CD4-positive, alpha-beta T cell treated with Interleukin-17A for 1 hour (primary cell): Measurements from ENCODE around the gene BTBD9.

Source experiments
- DNase-seq: peaks from one replicate; pipeline ENCODE4 v3.0.0-alpha.2; 2020

The BTBD9 gene

GRCh38 chr6:38155144-38155543 lies 484.6 kb downstream of the BTBD9 start:
- DNase-seq, result no peak

DNA sequence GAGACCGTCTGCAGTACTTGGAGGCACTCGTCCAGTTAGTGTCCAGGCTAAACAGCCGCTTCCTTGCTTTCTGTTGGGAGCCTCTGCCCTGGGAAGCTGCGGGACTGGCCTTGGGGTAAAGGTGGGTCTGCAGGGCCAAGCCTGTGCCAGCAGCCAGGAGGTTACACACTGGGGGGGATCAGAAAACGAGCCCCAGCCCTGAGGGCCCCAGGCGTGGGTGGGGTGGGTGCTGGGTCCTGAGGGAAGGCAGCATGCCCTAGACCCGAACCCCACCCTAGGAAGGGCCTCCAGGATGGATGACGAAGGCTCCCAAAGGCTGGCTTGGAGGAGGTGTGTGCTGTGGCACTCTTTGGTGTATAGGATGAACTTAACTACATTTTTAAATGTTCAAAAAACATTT lies 485.0 kb downstream of the BTBD9 start:
- DNase-seq, result no peak

DNA sequence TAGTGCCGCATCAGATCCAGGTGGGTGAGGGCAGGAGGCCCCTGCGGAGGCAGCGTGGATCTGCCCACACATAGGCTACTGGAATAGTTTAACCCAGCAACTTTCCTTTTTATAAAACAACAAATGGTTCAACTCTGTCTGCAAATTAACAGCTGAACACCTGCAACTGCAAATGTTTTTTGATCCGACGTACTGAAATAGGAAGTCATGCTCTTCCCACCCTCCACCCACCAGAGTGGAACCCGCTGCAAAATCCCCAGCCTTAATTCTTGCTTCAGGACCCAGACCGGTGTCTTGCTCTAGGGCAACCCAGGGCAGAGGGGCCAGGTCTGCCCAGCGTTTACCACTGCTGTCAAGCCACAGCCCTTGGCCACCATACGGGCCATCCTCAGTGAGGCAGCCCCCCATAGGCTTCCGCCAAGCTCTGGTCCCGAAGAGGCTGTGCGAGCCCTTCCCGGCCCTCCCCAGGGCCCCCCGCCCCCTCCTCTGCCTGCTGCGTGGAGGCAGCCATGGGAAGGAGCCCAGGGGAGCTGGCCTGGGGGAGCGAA lies 485.9 kb downstream of the BTBD9 start:
- DNase-seq, result no peak

- DNase-seq, result no peak
Observed at GRCh38 chr6:38153076-38153797, 486.5 kb downstream of the BTBD9 start.

DNA sequence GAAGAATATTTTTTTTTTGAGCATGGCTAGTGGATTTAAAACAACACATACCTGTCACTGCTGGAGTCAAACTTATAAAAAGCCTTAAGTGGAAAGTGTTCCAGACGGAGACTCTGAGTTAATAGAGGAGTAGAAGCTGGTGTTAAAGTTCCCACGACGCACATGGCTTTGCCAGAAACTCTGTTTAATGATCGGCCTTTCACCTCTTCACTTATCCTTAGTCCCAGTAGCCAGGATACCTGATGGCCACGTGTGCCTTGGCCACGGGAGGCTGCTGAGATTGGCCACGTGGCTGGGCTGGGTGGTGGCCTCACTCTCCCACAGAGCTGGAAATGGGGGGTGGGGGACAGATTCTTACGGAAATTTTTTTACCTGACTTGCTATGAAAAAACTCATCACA lies 487.1 kb downstream of the BTBD9 start:
- DNase-seq, result no peak

DNA sequence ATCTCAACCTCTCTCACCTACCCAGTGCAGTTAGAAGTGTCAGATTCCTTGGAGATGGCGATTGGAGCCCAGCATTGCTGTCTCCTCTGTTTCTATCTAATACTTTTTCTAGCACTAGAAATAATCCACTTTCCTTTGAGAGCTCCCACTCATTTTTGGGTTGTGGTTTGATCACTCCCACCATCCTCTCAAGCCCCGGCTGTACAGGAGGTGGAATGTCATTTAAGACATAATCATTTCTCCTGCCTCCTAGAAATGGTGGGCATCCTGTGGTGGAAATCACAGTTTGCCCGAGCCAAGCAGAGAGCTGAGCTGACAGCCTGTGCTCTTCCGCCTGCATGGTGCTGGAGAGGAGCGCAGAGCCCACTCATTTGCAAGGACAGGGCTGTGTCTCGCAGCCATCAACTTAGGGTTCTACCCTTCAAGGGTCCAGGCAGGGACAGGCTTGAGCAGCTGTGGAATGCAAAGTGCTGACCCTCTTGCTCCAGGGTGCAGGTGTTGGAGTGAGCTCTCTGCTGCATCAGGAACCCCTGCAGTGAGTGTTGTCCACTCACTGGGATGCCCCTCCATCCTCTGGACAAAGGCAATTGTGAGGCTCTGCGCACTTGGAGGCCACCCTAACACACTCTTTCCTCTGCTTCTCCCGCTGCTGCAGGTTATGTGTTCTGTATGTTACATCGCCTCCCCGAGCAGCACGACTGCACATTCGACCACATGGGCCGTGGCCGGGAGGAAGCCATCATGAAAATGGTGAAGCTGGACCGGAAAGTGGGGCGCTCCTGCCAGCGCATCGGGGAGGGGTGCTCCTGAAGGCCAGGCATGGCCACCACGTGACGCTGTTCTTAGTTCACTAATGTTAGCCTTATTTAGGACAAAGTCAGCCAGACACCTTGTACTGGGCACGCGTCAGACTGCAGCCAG lies 487.9 kb downstream of the BTBD9 start:
- no peak for DNase-seq

DNA sequence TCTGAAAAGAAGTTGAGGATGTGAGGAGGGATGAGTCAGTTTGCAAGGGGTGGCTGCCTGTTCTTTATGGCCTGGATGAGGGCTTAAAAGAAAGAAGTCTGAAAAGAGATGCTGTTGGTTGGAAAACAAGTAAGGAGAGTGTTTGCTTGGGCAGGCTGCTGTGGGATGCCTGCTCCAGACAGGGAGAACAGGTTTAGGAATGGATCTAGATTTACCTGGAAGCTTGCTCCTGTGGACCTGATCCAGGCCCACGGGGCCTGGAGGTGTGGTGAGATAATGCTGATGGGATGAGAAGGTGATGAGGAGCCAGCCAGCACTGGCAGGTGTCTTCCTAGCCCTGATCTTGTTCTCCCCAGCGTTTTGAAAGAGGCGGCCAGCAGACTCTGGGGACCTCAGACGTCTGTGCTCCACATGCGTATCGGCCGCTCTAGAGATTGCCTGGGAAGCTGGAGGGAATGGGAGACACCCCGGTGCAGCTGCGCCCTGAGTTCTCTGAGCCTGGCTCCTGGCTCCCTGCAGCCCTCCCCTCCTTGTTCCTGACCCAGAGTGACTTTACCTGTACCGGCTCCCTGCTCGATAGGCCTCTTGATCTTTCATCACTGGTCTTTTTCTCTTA lies 488.9 kb downstream of the BTBD9 start:
- no peak for DNase-seq

DNA sequence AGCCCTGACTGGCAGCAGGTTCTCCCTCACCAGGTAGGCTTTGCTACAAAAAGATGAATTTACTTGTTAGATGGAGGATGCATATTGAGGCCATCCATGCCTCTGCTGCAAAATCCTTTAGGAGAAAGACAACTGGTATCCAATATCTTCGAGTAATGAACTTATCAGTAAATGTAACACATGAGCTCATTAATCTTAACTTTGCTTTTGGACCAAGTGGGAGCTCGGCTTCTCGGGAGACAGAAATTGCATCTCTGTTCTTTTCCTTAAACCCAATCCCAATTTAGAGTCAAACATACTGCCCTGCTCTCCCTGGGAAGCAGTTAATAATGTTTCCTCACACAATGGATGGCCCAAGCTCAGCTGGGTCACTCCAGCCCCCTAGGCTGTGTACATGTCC lies 489.7 kb downstream of the BTBD9 start:
- DNase-seq, result no peak

GRCh38 chr6:38149531-38149930 lies 490.2 kb downstream of the BTBD9 start:
- DNase-seq, result no peak

DNA sequence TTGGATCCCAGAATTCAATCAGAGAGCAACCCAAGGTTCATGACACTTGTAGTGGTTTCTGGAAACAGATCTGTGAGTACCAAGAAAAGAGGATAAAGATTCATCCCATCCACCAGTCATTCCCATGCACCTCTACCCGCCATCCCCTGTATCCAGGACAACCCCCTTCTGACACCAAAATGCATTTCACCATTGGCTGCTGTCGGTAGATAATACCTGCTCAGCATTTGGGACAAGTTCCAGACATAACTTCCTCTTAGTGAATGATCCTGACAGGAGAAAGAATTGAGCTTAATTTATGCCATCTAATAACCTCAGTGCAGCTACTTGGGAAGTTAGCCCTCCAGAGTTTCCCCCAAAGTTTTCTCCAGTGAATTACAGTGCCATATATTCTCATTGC lies 491.1 kb downstream of the BTBD9 start:
- no peak for DNase-seq

DNA sequence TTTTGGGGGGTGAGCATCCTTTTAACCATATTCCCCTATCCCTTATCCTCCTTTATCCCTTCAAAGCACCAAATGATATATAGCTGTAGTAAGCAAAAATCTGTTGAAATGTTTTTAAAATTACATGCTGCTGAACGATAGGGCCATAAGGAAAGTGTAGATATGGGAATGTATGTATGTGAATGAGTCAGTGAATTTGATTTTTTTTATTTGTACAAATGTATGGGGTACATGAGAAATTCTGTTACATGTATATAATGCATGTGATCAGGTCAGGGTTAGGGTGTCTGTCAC lies 493.0 kb downstream of the BTBD9 start:
- no peak for DNase-seq

- no peak for DNase-seq
Observed at GRCh38 chr6:38146021-38146733, 493.6 kb downstream of the BTBD9 start.

GRCh38 chr6:38144365-38144945 lies 495.3 kb downstream of the BTBD9 start:
- no peak for DNase-seq

DNA sequence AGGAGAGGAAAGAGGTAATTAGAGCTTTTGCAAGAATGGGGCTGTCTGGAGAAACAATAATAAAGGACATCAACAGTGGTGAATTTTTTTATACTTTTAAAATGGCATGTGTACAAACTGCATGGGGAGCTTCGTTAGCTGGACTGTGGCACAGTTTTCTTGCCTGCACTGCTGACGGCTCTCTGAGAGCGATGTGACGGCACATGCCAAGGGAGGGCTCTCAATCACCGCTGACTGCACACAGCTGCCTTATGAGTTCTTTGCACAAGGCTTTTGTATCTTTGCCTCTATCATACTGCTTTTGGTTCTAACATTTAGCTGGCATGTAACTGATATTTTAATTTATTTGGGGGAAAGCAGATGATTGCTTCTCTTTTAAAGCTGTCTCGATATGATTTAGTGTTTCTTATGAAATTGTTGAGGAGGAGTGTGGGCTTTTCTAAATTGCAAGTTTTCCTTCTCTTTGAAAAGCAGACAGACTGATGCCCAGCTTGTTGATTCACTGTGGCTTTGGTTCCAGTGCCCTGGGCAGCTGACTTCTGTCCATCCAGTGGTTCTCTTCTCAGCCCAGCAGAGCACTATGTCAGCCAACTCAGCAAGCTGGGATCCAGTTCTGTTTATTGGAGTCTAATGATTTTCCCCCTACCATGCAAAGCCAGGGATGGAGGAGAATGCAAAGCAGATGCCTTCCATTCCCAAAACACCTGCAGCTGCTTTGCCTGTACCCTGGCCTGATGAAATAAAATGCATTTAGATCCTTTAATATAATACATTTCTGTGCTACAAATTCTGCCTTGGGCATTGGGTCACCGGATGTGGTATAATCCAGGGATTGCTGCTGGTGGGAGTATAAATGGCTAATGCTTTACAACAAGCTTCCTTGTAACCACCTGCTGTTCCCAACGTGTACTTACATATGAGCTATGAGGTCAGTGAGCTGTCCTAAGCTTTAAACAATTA lies 496.3 kb downstream of the BTBD9 start:
- no peak for DNase-seq

DNA sequence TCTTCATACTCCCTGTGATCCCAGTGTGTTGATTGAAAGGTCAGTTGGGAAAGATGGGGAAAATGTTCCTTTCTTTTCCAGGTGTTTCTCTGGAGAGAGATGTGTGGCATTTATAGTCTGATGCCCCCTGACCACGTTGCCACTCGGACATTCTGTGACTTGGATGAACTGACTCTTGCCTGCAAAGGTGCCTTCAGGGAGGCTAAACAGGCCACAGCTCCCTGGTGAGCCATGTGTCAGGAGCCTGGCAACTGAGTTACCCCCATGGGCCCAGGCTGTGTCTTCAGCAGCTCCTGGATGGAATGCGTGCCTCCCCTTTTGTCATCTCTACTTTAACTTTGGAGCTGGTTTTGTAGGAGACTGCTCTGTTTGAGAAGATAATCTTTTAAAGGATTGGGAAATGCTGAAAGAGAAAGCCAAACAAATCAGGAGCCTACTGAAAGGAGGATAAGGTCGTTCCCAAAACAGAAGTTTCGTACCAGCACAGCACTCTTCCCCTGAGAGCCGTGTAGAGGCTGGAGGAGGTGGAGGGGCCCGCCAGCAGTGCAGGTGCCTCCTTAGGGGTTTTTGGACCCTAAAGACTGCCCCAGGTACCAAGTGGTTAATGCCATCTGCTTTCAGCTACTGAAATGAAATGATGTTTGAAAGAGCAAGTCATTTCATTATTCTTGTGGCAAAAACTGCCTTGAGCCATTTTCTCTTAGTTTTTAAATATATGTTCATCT lies 497.4 kb downstream of the BTBD9 start:
- no peak for DNase-seq

GRCh38 chr6:38141716-38142115 lies 498.0 kb downstream of the BTBD9 start:
- no peak for DNase-seq

GRCh38 chr6:38141085-38141484 lies 498.6 kb downstream of the BTBD9 start:
- DNase-seq, result no peak

DNA sequence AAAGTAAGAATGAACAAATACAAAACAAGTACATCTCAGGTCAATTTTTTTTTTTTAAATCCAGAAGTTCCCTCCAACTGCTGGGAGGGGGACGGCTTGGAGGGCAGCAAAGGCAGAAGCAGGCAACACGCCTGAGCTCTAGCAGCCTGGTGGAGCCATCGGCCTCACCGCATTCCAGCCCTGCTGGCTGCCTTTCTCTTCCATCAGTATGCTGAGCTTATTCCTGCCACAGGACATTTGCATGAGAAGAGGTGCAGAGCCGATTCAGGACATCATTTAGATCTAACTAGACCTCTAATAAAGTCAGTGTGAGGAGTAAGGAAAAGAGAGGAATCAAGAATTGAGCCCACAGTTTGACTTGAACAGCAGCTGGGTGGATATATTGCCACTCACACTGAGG lies 501.4 kb downstream of the BTBD9 start:
- no peak for DNase-seq

DNA sequence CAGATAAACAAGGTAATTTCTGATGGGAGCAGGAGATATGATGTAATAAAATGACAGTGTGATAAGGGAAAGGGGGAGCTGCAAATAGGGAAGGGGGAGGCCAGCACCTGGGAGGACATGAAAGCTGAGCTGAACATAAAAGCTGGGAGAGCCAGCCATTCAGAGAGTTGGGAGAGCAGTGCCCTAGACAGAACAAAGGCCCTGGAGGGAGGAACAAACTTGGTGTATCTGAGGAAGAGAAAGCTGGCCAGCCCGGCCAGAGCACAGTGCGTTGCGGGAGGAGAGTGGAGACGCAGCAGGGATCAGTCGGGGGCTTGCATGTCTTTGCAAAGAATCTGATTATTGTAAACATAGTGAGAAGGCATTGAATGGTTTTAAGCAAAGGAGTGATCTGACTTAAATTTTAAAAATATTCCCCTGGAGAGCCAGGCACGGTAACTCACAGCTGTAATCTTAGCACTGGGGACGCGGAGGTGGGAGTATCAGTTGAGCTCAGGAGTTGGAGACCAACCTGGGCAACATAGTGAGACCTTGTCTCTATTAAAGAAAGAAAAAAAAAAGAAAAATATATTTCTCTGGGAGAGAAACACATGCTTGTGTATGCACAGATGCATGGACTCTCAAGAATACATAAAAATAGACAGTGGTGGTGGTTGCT lies 502.0 kb downstream of the BTBD9 start:
- DNase-seq, result no peak

DNA sequence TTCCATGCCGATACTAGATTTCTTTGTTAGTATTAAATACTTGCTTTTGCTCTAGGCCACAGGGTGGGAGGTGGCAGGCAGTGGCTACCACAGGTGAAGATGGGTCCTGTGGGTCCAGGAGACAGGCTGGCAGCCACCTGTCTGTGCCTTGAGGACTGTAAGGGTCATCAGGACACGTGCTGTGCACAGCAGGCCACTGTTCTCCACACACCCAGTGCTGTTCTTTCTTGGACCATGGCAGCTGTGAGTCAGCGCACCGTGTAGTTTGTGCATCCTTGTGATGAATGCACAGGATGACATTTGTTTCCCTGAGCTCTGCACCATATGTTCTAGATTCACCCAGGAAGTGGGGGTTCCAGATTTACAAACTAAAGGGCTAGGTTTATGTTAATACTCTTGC lies 503.2 kb downstream of the BTBD9 start:
- no peak for DNase-seq
